GM20431 (cell line): ENCODE results near the gene EVC2.

Experiments
- in situ Hi-C: fragments of 300-500 bp; cut with MseI, MboI; formaldehyde crosslinking; loops from one replicate; pipeline ENCODE4 v1.15.0; 2020; ENCODE audit warnings: low sequenced_read_pairs; ENCODE audit not compliant: unreplicated experiment

EVC2 gene

GRCh38 chr4:5575941-5576340 is 132.4 kb downstream of the EVC2 start:
- in situ Hi-C loops, result no loop called here

GRCh38 chr4:5574386-5574785 is 134.0 kb downstream of the EVC2 start:
- in situ Hi-C loops, result no loop called here

- in situ Hi-C loops, result no loop called here
Measured at GRCh38 chr4:5573965-5574364, 134.4 kb downstream of the EVC2 start.

GRCh38 chr4:5572751-5573150 is 135.6 kb downstream of the EVC2 start:
- in situ Hi-C loops, result no loop called here

- in situ Hi-C loops, result no loop called here
Measured at GRCh38 chr4:5572114-5572513, 136.2 kb downstream of the EVC2 start.

GRCh38 chr4:5571646-5572045 is 136.7 kb downstream of the EVC2 start:
- in situ Hi-C loops, result no loop called here

- in situ Hi-C loops, result no loop called here
Measured at GRCh38 chr4:5569451-5569850, 138.9 kb downstream of the EVC2 start.

GRCh38 chr4:5568931-5569330 is 139.4 kb downstream of the EVC2 start:
- in situ Hi-C loops, result no loop called here

GRCh38 chr4:5568336-5568735 is 140.0 kb downstream of the EVC2 start:
- in situ Hi-C loops, result no loop called here

GRCh38 chr4:5566991-5567390 is 141.4 kb downstream of the EVC2 start:
- in situ Hi-C loops, result no loop called here

- in situ Hi-C loops, result no loop called here
Measured at GRCh38 chr4:5566526-5566925, 141.8 kb downstream of the EVC2 start.

GRCh38 chr4:5563856-5564255 is 144.5 kb downstream of the EVC2 start:
- in situ Hi-C loops, result no loop called here

- in situ Hi-C loops, result no loop called here
Measured at GRCh38 chr4:5562476-5562875, 145.9 kb downstream of the EVC2 start.

- in situ Hi-C loops, result no loop called here
Measured at GRCh38 chr4:5561286-5561685, 147.1 kb downstream of the EVC2 start.

- in situ Hi-C loops, result no loop called here
Measured at GRCh38 chr4:5558502-5558901, 149.9 kb downstream of the EVC2 start.

GRCh38 chr4:5554376-5554775 is 154.0 kb downstream of the EVC2 start:
- in situ Hi-C loops, result no loop called here

- in situ Hi-C loops, result no loop called here
Measured at GRCh38 chr4:5553801-5554200, 154.6 kb downstream of the EVC2 start.

- in situ Hi-C loops, result no loop called here
Measured at GRCh38 chr4:5552451-5552850, 155.9 kb downstream of the EVC2 start.

- in situ Hi-C loops, result no loop called here
Measured at GRCh38 chr4:5547651-5548249, 160.6 kb downstream of the EVC2 start.

GRCh38 chr4:5545271-5545670 is 163.1 kb downstream of the EVC2 start:
- in situ Hi-C loops, result no loop called here

- in situ Hi-C loops, result no loop called here
Measured at GRCh38 chr4:5544762-5545161, 163.6 kb downstream of the EVC2 start.

GRCh38 chr4:5543681-5544080 is 164.7 kb downstream of the EVC2 start:
- in situ Hi-C loops, result no loop called here

GRCh38 chr4:5541169-5541568 is 167.2 kb downstream of the EVC2 start:
- in situ Hi-C loops, result no loop called here
